Measurements from ENCODE around the gene ACADL. TPM values are rescaled to one million over a fixed set of nuclear protein-coding genes. Genes with fewer than 3 reads are reported as not detected.

ACADL gene
- total RNA-seq, 1 experiment from 2014 or later, result 1.3 TPM

DNA sequence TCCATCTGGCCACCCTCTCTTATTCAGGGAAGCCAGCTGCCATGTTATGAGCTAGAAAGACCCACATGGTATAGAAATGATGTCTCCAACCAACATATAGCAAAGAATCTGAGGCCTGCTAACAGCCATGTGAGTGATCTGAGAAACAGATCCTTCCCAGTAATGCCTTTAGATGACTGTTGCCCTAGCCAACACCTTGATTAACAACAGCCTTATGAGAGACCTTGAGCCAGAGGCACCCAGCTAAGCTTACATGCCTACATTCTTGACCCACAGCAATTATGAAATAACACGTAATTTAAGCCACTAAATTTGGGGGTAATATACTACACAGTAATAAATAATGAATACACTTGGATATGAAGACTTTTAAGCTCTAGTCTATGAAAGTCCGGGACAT lies 67.0 kb downstream of the ACADL start:
- CTCF ChIA-PET, result no interaction called here
- DNase-seq, result no peak
- no peaks in the 10 kb centered on the region for H3K9me3 Mint-ChIP-seq (ENCODE audit: low read depth, unreplicated experiment)
- intact Hi-C loops (cut with micrococcal nuclease; ENCODE audit: unreplicated experiment), result loop anchor here (5.0 kb wide), 1 partner anchor 34 kb away; no protein-coding TSS in a partner anchor
- no peaks in the 10 kb centered on the region for H3K27me3 Mint-ChIP-seq (ENCODE audit: unreplicated experiment)
- peaks cover 60% of the 10 kb centered on the region for H3K36me3 Mint-ChIP-seq (ENCODE audit: insufficient read depth, unreplicated experiment)
- BruUV-seq (replicated peaks), result no TSS peak
- no peak for TF ChIP-seq CTCF (IDR thresholded peaks at IDR 0.05; ENCODE audit: unreplicated experiment)
- no peak overlapping the region for H3K4me3 Mint-ChIP-seq (ENCODE audit: low read depth, unreplicated experiment)
- peaks cover 14% of the 10 kb centered on the region for H3K4me1 Mint-ChIP-seq (ENCODE audit: low read depth, unreplicated experiment)
- no peak overlapping the region for H3K27ac Mint-ChIP-seq (ENCODE audit: unreplicated experiment)

- CTCF ChIA-PET, result interaction anchor here (0.7 kb wide), 1 partner anchor 566 kb away, joined by 4 read pairs; no protein-coding TSS in a partner anchor
- Mint-ChIP-seq H3K36me3 (ENCODE audit: insufficient read depth, unreplicated experiment) (peaks cover 55% of the 10 kb centered on the region), H3K9me3 (ENCODE audit: low read depth, unreplicated experiment) (no peaks in the 10 kb centered on the region), H3K27me3 (ENCODE audit: unreplicated experiment) (no peaks in the 10 kb centered on the region), H3K4me3 (ENCODE audit: low read depth, unreplicated experiment) (no peak overlapping the region), H3K27ac (ENCODE audit: unreplicated experiment) (no peak overlapping the region), H3K4me1 (ENCODE audit: low read depth, unreplicated experiment) (peaks cover 6% of the 10 kb centered on the region)
- no TSS peak for BruUV-seq (replicated peaks)
- intact Hi-C loops (cut with micrococcal nuclease; ENCODE audit: unreplicated experiment), result loop anchor here (5.0 kb wide), 1 partner anchor 35 kb away; no protein-coding TSS in a partner anchor
- DNase-seq, result no peak
- no peak for TF ChIP-seq CTCF (IDR thresholded peaks at IDR 0.05; ENCODE audit: unreplicated experiment)
Observed at GRCh38 chr2:210157526-210157925, 67.7 kb downstream of the ACADL start.

- Mint-ChIP-seq H3K27ac (ENCODE audit: unreplicated experiment) (no peak overlapping the region), H3K4me1 (ENCODE audit: low read depth, unreplicated experiment) (no peaks in the 10 kb centered on the region), H3K27me3 (ENCODE audit: unreplicated experiment) (no peaks in the 10 kb centered on the region), H3K9me3 (ENCODE audit: low read depth, unreplicated experiment) (peaks cover 12% of the 10 kb centered on the region), H3K4me3 (ENCODE audit: low read depth, unreplicated experiment) (no peak overlapping the region), H3K36me3 (ENCODE audit: insufficient read depth, unreplicated experiment) (peaks cover 58% of the 10 kb centered on the region)
- intact Hi-C loops (cut with micrococcal nuclease; ENCODE audit: unreplicated experiment), result loop anchor here (5.0 kb wide), 1 partner anchor 50 kb away; no protein-coding TSS in a partner anchor
- CTCF ChIA-PET, result no interaction called here
- no peak for DNase-seq
- no peak for TF ChIP-seq CTCF (IDR thresholded peaks at IDR 0.05; ENCODE audit: unreplicated experiment)
- no TSS peak for BruUV-seq (replicated peaks)
Observed at GRCh38 chr2:210147614-210148013, 77.6 kb downstream of the ACADL start.

Other genes with a start within 250 kb of the ACADL start
- 84.7 and 94.9 TPM in 2 replicates for gene RPE, start 222.8 kb downstream of the ACADL start, total RNA-seq (2022)
- 45.9 and 54.0 TPM in 2 replicates for gene KANSL1L, start 54.0 kb downstream of the ACADL start, total RNA-seq (2022)
- not detected in 2 replicates for gene MYL1, start 89.7 kb upstream of the ACADL start, total RNA-seq (2022)